Suppressor macrophage treated with lipopolysaccharide for 4 hours (primary cell): Measurements from ENCODE around the gene ANKRD11.
A peak's percentile ranks its signal among the peaks of the same experiment; 100 is the strongest.

ENCODE experiments used
- DNase-seq: peaks from one replicate; pipeline ENCODE4 v3.0.0-alpha.2; 2020

Gene ANKRD11

DNA sequence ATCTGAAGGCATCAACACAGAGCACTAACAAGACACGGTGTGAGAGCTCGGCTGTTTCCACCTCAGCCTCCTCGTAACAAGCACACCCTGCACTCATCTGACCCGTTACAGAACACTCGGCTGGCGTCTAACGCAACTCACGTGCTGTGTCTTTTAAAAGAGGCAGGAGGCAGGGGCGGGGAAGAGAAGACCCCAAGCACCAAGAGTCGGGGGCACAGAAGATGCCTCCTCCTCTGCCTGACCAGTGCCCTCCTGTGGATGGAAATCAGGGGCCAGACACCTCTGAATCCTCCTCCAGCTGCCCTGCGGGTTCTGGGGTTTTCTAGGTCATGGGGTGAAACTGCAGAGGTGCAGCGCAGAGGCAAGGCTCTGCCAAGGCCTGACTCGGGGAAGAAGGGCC, 198.6 kb downstream of the ANKRD11 start:
- DNase-seq = no peak

DNA sequence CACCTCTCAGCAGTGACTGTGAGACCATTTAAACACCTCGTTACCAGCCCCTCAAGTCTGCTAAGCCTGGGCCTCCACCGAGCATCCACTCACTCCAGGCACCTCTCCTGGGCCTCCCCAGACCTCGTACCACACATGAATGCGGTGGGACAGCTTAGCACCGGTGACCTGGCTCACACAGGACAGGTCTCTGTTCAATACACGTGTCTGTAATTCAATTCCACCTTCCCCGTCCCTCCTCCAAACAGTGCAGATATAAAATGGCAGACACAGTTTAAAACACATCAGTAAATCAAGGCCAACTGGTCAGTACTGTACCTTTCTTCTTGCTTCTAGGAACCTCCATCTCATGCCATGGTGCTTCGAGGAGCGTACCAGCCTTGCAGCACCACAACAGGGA, 199.0 kb downstream of the ANKRD11 start:
- no peak for DNase-seq

DNA sequence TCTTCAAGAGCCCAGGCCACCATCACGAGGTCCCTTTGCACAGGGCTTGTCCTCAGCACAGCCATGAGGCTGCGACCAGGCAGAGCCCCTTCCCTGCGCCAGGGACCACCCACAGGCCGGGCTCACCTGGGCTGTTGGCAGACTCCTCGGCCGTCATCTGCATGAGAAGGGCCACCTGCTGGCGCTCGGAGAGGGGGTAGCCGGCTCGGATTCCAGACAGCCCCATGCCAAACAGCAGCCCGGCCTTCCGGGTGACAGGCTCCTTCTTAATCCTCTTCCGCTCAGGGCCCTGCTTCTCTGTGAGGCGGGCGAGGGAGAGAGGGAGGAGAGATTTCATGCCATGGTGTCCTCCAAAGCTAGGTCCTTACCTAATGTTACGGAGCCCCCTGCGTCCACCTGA, 199.5 kb downstream of the ANKRD11 start:
- no peak for DNase-seq

DNA sequence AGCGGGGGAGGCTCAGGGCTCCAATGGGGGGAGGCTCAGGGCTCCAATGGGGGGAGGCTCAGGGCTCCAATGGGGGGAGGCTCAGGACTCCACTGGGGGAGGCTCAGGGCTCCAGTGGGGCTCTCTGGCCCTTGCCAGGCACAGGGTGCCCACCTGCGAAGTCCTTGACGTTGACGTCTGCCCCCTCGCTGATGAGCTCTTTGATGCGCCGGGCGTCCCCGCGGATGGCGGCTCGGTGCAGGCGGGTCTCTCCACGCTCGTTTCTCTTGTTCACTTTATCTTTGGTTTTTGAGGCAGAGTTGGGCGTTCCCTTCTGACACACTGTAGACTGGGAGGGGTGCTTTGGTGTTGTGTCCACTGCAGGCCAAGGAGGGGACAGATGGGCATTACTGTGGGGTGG, 199.9 kb downstream of the ANKRD11 start:
- DNase-seq = no peak

DNA sequence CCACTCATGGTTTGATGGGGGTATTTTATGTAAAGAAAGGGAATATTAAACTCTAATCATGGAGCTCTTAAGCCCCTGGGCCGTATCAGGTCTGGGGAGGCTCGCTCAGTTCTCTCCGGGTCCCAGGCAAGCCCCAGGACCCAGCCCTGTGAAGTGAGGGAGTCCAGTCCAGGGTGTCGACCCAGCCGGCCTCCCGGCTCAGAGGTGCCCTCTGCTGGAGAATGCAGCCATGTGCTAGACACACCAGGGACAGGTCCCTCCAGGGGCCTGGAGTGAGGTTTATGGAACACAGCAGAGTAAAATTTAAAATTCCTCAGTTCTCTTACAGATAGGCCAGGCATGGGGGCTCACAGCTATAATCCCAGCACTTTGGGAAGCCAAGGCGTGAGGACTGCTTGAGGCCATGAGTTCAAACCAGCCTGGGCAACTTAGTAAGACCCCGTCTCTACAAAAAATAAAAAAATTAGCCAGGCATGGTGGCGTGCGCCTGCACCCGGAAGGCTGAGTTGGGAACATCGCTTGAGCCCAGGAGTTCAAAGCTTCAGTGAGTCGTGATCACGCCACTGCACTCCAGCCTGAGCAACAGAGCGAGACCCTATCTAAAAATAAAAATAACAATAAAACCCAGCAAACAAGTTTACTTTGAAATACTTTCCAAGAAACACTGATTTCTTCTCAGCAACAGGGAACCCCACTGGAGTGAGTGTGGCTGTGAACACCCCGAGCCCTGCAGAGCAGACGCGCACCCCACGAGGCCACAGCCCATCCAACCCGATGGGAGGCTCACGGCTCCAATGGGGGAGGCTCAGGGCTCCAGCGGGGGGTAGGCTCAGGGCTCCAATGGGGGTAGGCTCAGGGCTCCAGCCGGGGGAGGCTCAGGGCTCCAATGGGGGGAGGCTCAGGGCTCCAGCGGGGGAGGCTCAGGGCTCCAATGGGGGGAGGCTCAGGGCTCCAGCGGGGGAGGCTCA, 200.6 kb downstream of the ANKRD11 start:
- peak; percentile 76 for DNase-seq

DNA sequence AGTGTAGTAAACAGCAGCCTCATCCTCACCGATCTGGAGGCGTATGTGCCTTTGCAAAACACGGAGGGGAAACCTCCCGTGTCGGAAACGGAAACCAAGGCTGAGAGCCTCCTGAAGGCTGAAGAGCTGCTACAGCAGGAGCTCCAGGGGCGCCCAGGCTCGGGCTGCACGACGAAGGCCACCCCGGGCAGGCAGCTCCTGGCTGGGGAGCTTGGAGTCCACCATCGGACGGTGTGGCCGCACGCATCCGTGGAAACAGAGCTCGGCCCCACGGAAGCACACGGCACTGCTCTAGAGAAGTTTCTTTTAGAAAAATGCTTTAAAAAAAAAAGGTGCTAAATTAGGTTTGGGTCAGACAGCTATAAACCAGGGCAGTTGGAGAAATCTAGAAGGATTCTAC, 201.4 kb downstream of the ANKRD11 start:
- no peak for DNase-seq

DNA sequence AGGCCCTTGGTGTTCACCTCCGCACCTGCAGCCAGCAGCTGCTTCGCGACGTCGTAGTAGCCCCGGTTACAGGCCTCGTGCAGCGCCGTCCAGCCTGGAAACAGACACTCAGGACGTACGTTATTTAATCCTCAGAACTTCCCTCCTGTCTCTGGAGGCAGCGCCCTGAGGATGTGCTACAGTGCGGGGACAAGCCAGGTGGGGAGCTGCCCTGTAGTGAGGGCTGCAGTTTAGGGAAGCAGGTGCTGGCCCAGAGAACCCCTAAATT, 201.8 kb downstream of the ANKRD11 start:
- DNase-seq = no peak

DNA sequence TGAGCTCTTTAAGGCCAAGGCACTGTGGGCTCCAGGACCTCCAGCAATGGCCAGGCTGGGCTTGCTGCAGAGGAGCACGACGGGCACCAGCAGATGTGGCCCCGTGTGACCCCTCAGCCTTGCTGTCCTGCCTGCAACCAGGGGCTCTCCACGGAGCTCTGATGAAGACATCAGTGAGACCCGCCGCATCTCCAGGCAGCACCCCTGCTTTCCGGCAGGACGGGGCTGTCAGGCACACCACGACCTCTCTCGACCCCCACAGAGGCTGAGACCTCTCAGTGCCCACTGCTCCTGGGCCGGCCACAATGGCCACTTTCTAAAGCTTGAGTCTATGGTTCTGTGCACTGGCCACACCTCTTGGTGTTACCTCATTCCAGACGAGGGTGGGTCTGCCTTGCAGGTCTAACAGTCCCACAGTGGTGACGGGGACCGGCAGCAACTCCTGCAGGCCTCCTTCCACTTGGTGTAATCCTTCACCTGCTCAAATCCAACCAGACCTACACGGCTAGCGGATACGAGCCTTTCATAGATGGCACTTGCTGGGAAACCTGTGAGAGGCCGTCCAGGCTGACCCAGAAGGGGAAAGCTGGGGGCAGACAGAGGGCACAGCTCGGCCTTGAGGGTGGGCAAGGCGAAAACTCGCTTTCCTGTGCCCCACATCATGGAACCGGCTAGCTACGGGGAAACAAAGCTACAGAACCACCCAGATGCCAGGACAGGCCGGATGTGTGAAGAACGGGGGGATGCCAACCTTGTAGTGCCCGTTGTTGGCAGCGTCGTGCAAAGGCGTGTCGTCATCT, 202.4 kb downstream of the ANKRD11 start:
- no peak for DNase-seq

DNA sequence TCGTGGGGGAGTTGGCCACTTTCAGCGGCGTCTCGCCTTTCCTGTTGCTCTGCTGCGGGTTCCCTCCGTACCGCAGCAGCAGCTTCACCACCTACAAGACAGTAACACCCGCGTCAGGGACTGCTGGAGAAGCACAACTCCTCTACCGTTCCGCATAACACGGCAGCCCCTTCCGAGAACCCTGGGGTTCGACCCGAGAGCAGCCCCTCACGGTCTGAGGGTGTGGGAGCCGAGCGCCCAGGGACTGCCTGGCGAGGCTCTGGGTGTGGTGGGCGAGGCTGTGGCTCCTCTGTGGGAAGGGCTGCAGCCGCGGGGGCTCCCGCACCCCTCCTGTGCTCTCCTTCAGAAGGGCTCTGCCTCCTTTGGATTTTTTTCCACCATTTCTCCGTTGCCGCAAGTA, 204.3 kb downstream of the ANKRD11 start:
- no peak for DNase-seq

DNA sequence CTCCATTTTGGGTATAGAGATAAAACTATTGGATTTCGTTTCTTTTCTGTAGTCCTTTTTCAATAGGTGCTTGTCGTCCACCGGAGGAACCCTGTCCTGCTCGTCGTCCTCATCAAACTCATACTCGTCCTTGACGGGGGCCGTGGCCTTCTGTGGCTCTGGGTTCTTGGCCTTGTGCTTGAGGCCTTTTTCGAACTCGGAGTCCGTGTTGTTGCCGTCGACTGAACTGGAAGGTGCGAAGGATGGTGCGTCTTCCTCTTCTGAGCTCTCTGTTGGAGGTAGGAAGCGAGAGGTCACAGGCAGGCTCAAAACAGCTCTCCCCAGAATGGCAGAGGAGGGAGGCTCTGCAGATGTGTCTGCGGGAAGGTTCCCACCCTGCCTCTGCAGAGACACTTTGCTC, 205.0 kb downstream of the ANKRD11 start:
- no peak for DNase-seq

DNA sequence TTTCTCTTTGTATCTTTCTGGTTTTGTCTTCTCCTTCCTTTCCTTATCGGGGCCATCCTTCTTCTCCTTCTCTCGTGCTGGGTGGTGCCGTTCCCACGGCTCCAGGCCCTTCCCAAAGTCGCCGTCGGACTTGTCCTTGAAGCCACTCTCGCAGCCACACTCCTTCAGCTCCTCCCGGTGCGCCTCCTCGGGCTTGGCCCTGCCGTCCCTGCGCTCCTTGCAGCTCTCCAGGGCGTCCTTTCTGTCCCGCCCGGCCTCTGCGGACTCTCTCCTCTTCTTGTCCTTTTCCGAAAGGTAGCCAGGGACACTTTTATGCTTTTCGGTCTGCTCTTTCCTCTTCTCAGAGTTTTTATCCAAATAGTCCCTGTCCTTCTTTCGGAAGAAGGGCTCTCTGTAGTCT, 206.9 kb downstream of the ANKRD11 start:
- no peak for DNase-seq

DNA sequence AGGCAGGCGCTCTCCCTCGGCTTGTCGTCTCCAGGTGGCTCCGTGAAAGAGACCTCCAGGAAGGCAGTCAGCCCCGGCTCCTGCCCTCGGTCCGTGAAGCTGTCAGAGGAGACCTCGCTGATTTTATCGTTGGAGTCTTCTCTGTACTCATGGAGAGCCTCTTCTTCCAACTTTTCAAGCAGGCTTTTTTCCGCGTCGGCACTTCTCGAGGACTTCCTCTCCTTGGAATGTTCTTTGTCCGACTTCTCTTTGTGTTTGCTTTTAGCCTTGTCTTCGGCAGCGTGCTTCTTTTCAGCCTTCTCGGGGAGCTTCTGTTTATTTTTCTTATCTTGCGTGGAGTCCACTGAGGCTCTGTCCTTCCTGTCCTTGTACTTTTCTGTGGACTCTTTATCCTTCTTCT, 207.8 kb downstream of the ANKRD11 start:
- DNase-seq = no peak

DNA sequence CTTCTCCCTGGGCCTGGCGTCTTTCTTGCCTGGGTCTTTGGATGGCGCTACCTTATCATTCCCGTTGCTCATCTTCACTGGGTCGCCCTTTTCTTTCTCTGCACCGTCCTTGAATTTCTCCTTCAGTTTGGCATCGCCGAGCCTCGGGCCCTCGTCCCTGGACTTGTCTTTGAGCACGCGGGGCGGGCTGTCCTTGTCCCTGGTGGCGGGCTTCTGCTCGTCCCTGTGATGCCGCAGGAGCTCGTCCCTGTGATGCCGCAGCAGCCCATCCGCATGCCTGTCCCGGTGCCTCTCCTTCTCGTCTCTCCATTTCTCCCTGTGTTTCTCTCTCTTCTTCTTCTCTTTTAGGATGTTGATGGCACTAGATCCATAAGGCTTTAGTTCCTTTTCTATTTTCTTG, 208.5 kb downstream of the ANKRD11 start:
- DNase-seq = no peak

DNA sequence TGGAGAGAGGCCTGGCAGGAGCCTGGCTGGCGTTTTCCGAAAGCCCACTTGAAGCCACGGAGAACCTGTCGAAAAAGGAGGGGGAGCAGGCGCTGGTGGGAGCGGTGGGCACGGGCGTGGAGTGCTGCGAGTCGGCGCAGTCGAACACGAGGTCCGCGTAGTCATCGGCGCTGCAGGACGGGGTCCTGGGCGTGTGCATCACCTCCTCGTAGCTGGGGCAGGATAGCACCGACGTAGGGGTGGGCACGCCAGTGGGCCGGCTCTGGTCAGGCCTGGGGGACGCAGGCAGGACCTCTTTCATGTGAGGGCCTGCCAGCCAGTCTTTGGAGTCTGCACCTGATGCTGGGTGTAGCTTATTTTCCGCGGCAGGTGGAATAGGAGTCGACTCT, 209.2 kb downstream of the ANKRD11 start:
- no peak for DNase-seq

DNA sequence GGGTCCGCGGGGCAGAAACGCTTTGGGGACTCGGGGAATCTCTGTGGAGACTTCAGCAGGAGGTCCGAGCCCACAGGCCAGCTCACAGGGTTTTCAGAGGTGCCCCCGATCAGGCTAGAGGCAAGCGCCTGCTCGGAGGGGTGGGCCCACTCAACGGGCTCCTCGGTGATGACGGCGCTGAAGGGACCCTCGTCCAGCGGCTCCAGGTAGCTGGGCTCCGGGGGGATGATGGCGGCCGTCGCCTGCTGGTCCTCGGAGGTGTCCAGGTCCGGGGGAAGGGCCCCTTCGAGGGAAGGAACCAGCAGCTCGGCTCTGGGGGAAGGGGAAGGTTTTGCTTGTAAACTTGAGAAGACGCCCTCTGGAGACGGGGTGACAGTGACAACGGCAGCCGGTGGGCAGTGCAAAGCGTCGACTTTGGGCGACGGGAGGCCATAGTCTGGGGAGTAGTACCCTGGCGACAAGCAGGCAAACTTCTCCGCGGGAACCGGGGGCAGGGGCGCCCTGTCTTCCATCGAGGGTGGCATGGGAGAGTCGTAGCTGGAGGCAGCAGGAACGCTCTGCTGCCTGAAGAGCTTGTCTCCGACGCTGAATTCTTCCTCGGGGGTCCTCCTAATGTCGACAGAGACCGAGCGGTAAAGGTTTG, 209.7 kb downstream of the ANKRD11 start:
- DNase-seq = no peak

DNA sequence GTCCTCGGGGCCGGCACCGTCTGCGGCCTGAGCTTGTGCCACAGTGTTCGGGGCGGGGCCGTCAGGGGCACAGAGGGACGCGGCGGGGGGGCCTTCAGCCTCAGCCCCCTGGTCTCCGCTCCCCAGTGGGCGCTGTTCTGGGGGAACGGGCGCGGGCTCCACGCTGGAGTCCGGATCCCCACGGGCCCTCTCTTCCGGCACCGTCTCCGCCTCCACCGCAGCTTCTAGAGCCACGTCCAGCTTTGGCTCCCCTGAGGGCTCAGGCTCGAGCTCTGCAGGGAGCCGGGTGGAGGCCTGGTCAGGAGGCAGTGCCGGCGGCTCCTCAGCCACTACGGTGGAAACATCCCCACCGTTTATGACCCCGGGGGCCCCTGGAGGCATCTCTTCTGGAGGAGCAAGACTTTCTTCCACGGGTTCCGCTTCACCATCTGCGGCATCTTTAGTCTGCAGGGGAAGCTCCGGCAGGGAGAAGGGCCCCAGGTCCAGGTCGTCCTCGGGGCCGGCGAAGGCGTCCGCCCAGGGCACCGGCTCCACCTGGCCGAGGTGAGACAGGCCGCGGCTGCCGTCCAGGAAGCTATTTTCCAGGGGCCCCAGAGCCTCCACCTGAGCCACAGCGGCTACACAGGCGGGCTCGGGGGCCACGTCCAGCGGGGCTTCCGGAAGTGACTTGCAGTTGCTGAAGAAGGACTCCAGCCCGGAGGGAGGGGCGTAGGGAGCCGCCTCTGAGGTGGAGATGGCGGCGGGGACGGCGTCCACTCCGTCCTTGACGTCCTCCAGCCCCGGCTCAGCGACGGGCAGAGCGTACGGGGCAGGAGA, 210.5 kb downstream of the ANKRD11 start:
- DNase-seq = no peak

DNA sequence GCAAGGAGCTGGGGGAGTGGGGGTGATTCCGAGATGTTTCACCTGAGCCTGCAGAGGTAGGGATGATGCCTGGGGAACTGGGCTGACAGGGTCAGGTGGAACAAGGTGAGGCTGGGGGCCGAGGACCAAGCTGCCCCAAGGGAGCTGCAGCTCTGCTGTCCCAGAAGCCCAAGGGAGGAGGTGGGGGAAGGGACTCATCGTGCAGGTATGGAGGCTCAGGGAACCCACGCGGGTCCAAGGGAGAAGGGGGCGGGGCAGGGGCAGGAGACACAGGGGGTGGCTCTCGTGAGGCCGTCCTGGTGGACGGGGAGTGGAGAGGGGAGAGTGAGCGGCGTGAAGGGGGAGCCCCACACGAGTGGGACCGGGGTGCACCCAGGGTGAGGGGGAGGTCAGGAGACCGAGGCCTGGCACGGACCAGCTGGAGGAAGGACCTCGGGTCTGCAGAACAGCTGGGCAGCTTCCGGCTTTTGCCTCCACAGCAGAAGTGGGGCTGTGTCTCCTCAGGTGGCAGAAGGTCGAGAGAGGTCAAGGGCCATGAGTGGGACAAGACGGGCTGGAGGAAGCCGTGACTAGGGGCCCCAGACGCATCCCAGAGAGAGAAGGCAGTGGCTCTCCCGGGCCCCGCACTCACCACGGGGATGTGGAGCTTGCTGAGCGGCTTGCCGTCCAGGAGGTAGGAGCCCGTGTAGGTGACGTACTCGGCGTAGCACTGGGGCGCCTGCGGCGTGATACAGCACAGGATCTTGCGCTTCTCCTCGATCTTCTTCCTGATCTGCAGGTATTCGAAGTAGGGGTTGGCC, 211.7 kb downstream of the ANKRD11 start:
- DNase-seq = no peak

DNA sequence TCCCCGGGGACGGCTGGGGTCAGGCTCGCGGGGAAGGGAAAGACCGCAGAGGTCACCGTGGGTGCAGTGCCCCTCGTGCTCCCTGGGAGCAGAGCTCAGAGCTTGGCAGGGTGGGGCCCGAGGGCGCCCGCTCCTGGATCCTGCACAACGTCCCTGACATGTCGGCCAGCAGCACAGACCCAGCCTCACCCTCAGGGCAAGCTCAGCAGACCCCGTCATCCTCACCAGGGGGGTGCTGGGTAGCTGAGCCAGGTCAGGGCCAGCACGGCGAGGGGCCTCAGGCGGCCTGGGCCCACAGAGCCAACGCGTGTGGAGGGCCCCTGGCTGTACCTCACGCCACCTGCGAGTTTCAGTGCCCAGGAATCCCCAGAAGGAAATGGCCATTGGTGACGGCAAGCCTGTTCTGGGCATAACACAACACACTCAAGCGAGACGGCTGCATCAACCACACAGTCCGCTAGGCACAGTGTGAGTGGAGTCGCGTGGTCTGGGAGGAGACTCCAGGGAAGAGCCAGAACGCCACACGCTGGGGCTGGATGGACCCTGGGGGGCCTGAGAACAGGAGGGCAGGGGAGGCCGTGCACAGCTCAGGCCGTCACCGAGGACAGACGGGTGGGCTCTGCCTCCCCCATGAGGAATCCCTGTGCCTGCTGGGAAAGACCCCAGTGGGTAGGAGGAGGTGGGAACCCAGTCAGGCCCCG, 212.6 kb downstream of the ANKRD11 start:
- no peak for DNase-seq

DNA sequence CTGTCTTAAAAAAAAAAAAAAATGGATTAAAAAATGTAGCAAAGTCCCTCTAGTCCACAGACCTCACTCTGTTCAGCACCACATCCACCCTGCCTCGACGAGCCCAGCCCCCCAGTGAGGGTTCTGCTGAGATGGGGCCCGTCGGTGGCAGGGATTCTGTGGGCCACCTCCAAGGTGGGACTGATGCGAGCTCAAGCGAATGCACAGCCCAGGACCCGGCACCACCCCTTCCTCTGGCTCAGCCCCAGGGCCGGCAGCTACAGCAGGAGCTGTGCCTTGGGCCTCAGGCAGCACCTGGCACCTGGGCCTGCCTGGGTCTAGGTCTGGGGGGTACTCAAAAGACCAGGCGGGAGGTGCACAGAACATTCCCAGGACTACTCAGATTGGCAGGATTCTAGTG, 213.3 kb downstream of the ANKRD11 start:
- DNase-seq = no peak

DNA sequence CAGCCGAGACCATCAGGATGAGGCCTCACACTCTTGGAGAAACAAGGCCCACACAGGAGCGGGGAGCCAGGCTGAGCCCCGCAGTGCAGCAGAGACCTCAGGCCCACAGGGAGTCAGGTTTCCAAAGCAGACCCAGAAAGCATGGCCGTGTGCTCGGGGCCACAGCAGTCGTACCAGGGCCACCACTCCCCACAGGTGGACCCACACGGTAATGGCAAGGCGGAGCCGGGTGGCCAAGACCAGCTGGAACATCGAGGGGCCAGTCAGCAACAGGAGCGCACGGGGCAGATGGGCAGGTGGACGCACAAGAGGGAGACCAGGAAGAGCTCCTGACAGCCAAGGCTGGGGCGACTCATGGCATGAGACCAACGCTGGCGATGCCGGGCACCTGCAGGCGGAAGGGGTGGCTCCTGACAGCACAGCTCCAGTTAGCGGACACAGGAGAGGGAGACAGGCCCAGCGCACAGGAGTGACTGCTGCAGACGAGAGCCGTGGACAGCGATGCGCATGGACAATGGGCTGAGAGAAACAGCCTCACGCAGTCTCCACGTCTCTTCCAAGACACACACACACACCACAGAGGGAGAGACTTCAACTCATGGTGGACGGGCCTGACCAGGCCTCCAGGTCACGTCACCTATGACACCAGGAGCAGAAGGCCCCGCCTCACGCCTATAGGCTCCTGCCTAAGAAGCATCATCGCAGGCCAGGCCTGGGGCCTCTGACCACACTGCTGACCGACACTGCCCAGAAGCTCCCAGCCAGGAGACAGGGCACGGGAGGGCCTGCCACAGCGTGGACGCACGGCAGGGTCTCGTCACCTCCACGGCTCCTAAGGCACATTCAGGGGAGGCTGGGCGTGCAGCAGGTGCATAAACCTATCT, 214.3 kb downstream of the ANKRD11 start:
- DNase-seq = no peak

DNA sequence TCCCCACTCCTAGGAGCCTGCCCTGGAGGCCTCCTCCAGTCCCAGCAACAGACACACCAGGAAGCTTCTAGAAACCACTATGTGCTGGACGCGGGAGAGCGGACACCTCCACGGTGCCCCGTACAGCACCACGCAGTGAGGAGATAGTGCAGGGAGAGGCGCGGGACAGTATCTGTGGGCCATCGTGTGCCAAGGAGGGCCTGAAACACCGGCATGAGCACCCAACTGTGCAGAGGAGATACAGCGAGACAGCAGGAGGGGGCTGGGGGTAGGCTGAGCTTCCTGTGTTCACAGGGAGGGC, 215.1 kb downstream of the ANKRD11 start:
- no peak for DNase-seq
